Measurements from ENCODE around the gene RAB28. TPM values are rescaled to one million over a fixed set of nuclear protein-coding genes. Genes with fewer than 3 reads are reported as not detected.

Gene RAB28
- total RNA-seq, 1 donor from 2014 or later = 11.9 TPM

GRCh38 chr4:13322681-13323101 is 161.4 kb downstream of the RAB28 start:
- DNase-seq (ENCODE audit: low read depth in 2 of 2) = peak in 1 of 2 donors; percentile 29

Other genes starting within 250 kb of the RAB28 start
- gene NKX3-2, start 60.2 kb upstream of the RAB28 start, total RNA-seq = under 0.01 and 0.20 TPM in 2 replicates
- 15.7 and 24.0 TPM in 2 replicates for gene BOD1L1, start 143.4 kb upstream of the RAB28 start, total RNA-seq

Data from lung microvascular endothelial cell (primary cell).